H9 (cell line): ENCODE data around the gene RIPPLY1. TPM values are rescaled to one million over a fixed set of nuclear protein-coding genes. Genes with fewer than 3 reads are reported as not detected.

Source experiments
- DNase-seq: peaks from one replicate; pipeline ENCODE4 v3.0.0-alpha.2; 2017
- H2AFZ ChIP-seq: one replicate; pipeline ENCODE4 v1.6.1; 2013; ENCODE audit warnings: mild to moderate bottlenecking, low read length, control low read depth, moderate library complexity
- H2AK5ac ChIP-seq: 2 replicates; pipeline ENCODE4 v1.6.1; 2013; ENCODE audit warnings: low read length, control low read depth, mixed read lengths; ENCODE audit not compliant: insufficient read length
- H2BK120ac ChIP-seq: one replicate; pipeline ENCODE4 v1.6.1; 2013; ENCODE audit warnings: low read depth, mild to moderate bottlenecking, low read length, control low read depth, inconsistent platforms; ENCODE audit not compliant: poor library complexity, severe bottlenecking
- H2BK12ac ChIP-seq: 2 replicates; pipeline ENCODE4 v1.6.1; 2013; ENCODE audit warnings: low read length, control low read depth, mixed read lengths, low read depth; ENCODE audit not compliant: insufficient read length
- H2BK15ac ChIP-seq: 2 replicates; pipeline ENCODE4 v1.6.1; 2013; ENCODE audit warnings: low read depth, low read length, control low read depth
- H2BK20ac ChIP-seq: one replicate; pipeline ENCODE4 v1.6.1; 2013; ENCODE audit warnings: low read depth, mild to moderate bottlenecking, low read length, control low read depth, inconsistent platforms; ENCODE audit not compliant: poor library complexity, severe bottlenecking
- H2BK5ac ChIP-seq: 2 replicates; pipeline ENCODE4 v1.6.1; 2013; ENCODE audit warnings: low read length, control low read depth, mixed read lengths; ENCODE audit not compliant: insufficient read length
- H3K14ac ChIP-seq: 2 replicates; pipeline ENCODE4 v1.6.1; 2013; ENCODE audit warnings: low read length, control low read depth; ENCODE audit not compliant: insufficient read depth
- H3K18ac ChIP-seq: 2 replicates; pipeline ENCODE4 v1.6.1; 2013; ENCODE audit warnings: low read depth, mild to moderate bottlenecking, mixed read lengths, low read length, control low read depth; ENCODE audit not compliant: insufficient read length
- H3K23ac ChIP-seq: 2 replicates; pipeline ENCODE4 v1.6.1; 2013; ENCODE audit warnings: low read length, control low read depth, mixed read lengths, low read depth; ENCODE audit not compliant: insufficient read length
- H3K23me2 ChIP-seq: 2 replicates; pipeline ENCODE4 v1.6.1; 2013; ENCODE audit warnings: low read depth, mild to moderate bottlenecking, mixed read lengths, low read length, control low read depth; ENCODE audit not compliant: insufficient read length, poor library complexity, severe bottlenecking
- H3K27ac ChIP-seq: 2 replicates; pipeline ENCODE4 v1.5.1; 2013; ENCODE audit warnings: low read length, control low read depth, mixed read lengths, low read depth; ENCODE audit not compliant: insufficient read length
- H3K27me3 ChIP-seq: 2 replicates; pipeline ENCODE4 v1.6.1; 2013; ENCODE audit warnings: low read length, control low read depth, inconsistent platforms; ENCODE audit not compliant: insufficient read depth
- H3K4ac ChIP-seq: 2 replicates; pipeline ENCODE4 v1.6.1; 2013; ENCODE audit warnings: low read depth, mild to moderate bottlenecking, control low read depth, inconsistent platforms, low read length, moderate library complexity
- H3K4me1 ChIP-seq: 2 replicates; pipeline ENCODE4 v1.6.1; 2013; ENCODE audit warnings: low read length, control low read depth, inconsistent platforms; ENCODE audit not compliant: insufficient read depth
- H3K4me2 ChIP-seq: 2 replicates; pipeline ENCODE4 v1.6.1; 2013; ENCODE audit warnings: low read length, control low read depth, mixed read lengths; ENCODE audit not compliant: insufficient read length, insufficient read depth
- H3K56ac ChIP-seq: 2 replicates; pipeline ENCODE4 v1.6.1; 2013; ENCODE audit warnings: low read depth, mild to moderate bottlenecking, mixed read lengths, low read length, control low read depth; ENCODE audit not compliant: insufficient read length
- H3K79me1 ChIP-seq: 2 replicates; pipeline ENCODE4 v1.6.1; 2013; ENCODE audit warnings: low read depth, mild to moderate bottlenecking, moderate library complexity, low read length, control low read depth, inconsistent platforms; ENCODE audit not compliant: insufficient read depth, poor library complexity, severe bottlenecking
- H3K79me2 ChIP-seq: 2 replicates; pipeline ENCODE4 v1.6.1; 2013; ENCODE audit warnings: low read length, control low read depth, inconsistent platforms; ENCODE audit not compliant: insufficient read depth
- H3K9ac ChIP-seq: 2 replicates; pipeline ENCODE4 v1.6.1; 2013; ENCODE audit warnings: low read length, control low read depth, mixed read lengths; ENCODE audit not compliant: insufficient read length; ENCODE audit errors: extremely low read depth
- H3K9me3 ChIP-seq: one replicate; pipeline ENCODE4 v1.6.1; 2013; ENCODE audit warnings: low read depth, low read length, inconsistent platforms; ENCODE audit not compliant: control insufficient read depth
- H3T11ph ChIP-seq: one replicate; pipeline ENCODE4 v1.6.1; 2013; ENCODE audit warnings: mild to moderate bottlenecking, low read length, control low read depth, inconsistent platforms
- H4K20me1 ChIP-seq: one replicate; pipeline ENCODE4 v1.6.1; 2013; ENCODE audit not compliant: control insufficient read depth, insufficient read length, insufficient read depth
- H4K5ac ChIP-seq: 2 replicates; pipeline ENCODE4 v1.6.1; 2013; ENCODE audit warnings: low read depth, mild to moderate bottlenecking, mixed read lengths, low read length, control low read depth; ENCODE audit not compliant: insufficient read length
- H4K8ac ChIP-seq: replicated peaks from 2 replicates; pipeline ENCODE4 v1.6.1; 2013; ENCODE audit warnings: low read length, control low read depth, mixed read lengths, low read depth; ENCODE audit not compliant: insufficient read length
- H4K91ac ChIP-seq: 2 replicates; pipeline ENCODE4 v1.6.1; 2013; ENCODE audit warnings: low read depth, mild to moderate bottlenecking, moderate library complexity, mixed read lengths, low read length, control low read depth; ENCODE audit not compliant: insufficient read length
- H3K27ac Mint-ChIP-seq, 3 experiments: 2 replicates in 2 of 3; 3 replicates in 1 of 3; pipeline ENCODE4 v1.8.0; 2020 to 2021; ENCODE audit warnings: mixed read lengths in 3 of 3, mild to moderate bottlenecking in 1 of 3, moderate library complexity in 1 of 3
- H3K27me3 Mint-ChIP-seq: 2 replicates; pipeline ENCODE4 v1.8.0; 2021; ENCODE audit warnings: low read depth, mild to moderate bottlenecking, moderate library complexity, mixed read lengths
- H3K36me3 Mint-ChIP-seq, 3 experiments: 2 replicates in 2 of 3; 3 replicates in 1 of 3; pipeline ENCODE4 v1.8.0; 2020 to 2021; ENCODE audit warnings: low read depth in 3 of 3, mixed read lengths in 3 of 3; ENCODE audit not compliant: insufficient read depth in 1 of 3
- H3K4me1 Mint-ChIP-seq, 2 experiments: 2 replicates each; pipeline ENCODE4 v1.8.0; 2020; ENCODE audit warnings: mixed read lengths in 2 of 2
- H3K4me3 Mint-ChIP-seq, 2 experiments: 2 replicates in 1 of 2; 3 replicates in 1 of 2; pipeline ENCODE4 v1.8.0; 2020 to 2021; ENCODE audit warnings: mild to moderate bottlenecking in 2 of 2, mixed read lengths in 2 of 2, moderate library complexity in 1 of 2
- H3K9me3 Mint-ChIP-seq, 2 experiments: 2 replicates in 1 of 2; 3 replicates in 1 of 2; pipeline ENCODE4 v1.8.0; 2020; ENCODE audit warnings: mild to moderate bottlenecking in 2 of 2, mixed read lengths in 2 of 2, moderate library complexity in 1 of 2
- CTCF ChIP-seq: fragments of 200-600 bp; sonication (generic); conservative IDR thresholded peaks from 3 replicates; pipeline ENCODE4 v1.8.0; 2021; ENCODE audit warnings: antibody characterized with exemption, mild to moderate bottlenecking
- WGBS: extraction: QIAGEN DNeasy Blood & Tissue Kit; methylation state at CpG from one replicate; pipeline ENCODE4 v1.1.7; 2013; ENCODE audit warnings: missing lambda C conversion rate, low lambda C conversion rate, mixed read lengths; ENCODE audit not compliant: insufficient read length; ENCODE audit errors: extremely low coverage; 5-methylcytosine and 5-hydroxymethylcytosine counted together
- total RNA-seq: library from RNA; stranded (reverse); gene quantifications from 2 replicates; pipeline ENCODE4 v1.2.1, GENCODE V29; 2021

Gene RIPPLY1
- total RNA-seq, 1 experiment from 2014 or later, result not detected

GRCh38 chrX:106927700-106928099 lies 24.6 kb upstream of the RIPPLY1 start:
- no peaks in the 10 kb centered on the region for H3K36me3 Mint-ChIP-seq
- H4K20me1 ChIP-seq, result no peaks in the 10 kb centered on the region
- no peak overlapping the region for H2BK20ac ChIP-seq
- no peak for TF ChIP-seq CTCF
- H2BK120ac ChIP-seq, result no peak overlapping the region
- H2AK5ac ChIP-seq, result no peak overlapping the region
- no peak overlapping the region for H3K4me2 ChIP-seq
- no peak overlapping the region for H4K8ac ChIP-seq
- no peak overlapping the region for H3K4ac ChIP-seq
- H3K4me1 ChIP-seq, result no peaks in the 10 kb centered on the region
- H3K79me1 ChIP-seq, result no peaks in the 10 kb centered on the region
- H3K56ac ChIP-seq, result no peak overlapping the region
- no peak overlapping the region for H3K14ac ChIP-seq
- peaks cover 3% of the 10 kb centered on the region for H3K9me3 ChIP-seq
- H3K18ac ChIP-seq, result no peak overlapping the region
- H3K27me3 Mint-ChIP-seq, result no peaks in the 10 kb centered on the region; the same call in 1 of the 2 replicates
- H3K4me3 Mint-ChIP-seq, result no peak overlapping the region
- H2BK15ac ChIP-seq, result no peak overlapping the region
- no peaks in the 10 kb centered on the region for H3K79me2 ChIP-seq
- no peak overlapping the region for H2AFZ ChIP-seq
- H2BK12ac ChIP-seq, result no peak overlapping the region
- no peaks in the 10 kb centered on the region for H3K27me3 ChIP-seq
- DNase-seq, result no peak
- H3K9me3 Mint-ChIP-seq, result peaks cover 0 to 16% of the 10 kb centered on the region in 2 experiments; a peak in 2 of 5 replicates
- no peak overlapping the region for H4K91ac ChIP-seq
- H3K9ac ChIP-seq, result no peak overlapping the region
- no peaks in the 10 kb centered on the region for H3K4me1 Mint-ChIP-seq
- no peak overlapping the region for H3K27ac Mint-ChIP-seq
- no peak overlapping the region for H3K27ac ChIP-seq
- H4K5ac ChIP-seq, result no peak overlapping the region
- no peak overlapping the region for H2BK5ac ChIP-seq
- no peak overlapping the region for H3K23ac ChIP-seq
- no peaks in the 10 kb centered on the region for H3K23me2 ChIP-seq
- H3T11ph ChIP-seq, result no peak overlapping the region
- no CpG with 5 or more reads among the region's 5 CpGs for WGBS
